ENCODE data around the gene IL1RAPL1. TPM values are rescaled to one million over a fixed set of nuclear protein-coding genes. Genes with fewer than 3 reads are reported as not detected.

The IL1RAPL1 gene
- total RNA-seq, 1 donor from 2014 or later: not detected

GRCh38 chrX:29824176-29824906 is 1237.1 kb downstream of the IL1RAPL1 start:
- no peak for FAIRE-seq
- TF ChIP-seq, protein P1, sequence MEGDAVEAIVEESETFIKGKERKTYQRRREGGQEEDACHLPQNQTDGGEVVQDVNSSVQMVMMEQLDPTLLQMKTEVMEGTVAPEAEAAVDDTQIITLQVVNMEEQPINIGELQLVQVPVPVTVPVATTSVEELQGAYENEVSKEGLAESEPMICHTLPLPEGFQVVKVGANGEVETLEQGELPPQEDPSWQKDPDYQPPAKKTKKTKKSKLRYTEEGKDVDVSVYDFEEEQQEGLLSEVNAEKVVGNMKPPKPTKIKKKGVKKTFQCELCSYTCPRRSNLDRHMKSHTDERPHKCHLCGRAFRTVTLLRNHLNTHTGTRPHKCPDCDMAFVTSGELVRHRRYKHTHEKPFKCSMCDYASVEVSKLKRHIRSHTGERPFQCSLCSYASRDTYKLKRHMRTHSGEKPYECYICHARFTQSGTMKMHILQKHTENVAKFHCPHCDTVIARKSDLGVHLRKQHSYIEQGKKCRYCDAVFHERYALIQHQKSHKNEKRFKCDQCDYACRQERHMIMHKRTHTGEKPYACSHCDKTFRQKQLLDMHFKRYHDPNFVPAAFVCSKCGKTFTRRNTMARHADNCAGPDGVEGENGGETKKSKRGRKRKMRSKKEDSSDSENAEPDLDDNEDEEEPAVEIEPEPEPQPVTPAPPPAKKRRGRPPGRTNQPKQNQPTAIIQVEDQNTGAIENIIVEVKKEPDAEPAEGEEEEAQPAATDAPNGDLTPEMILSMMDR (IDR thresholded peaks at IDR 0.05; ENCODE audit: insufficient read depth, low read length, severe bottlenecking): no peak
- DNase-seq (ENCODE audit: low read depth): no peak
- no peaks in the 10 kb centered on the region for H3K27me3 ChIP-seq (ENCODE audit: control insufficient read depth, insufficient read depth, low read length)
- H3K36me3 ChIP-seq (ENCODE audit: control insufficient read depth, insufficient read depth, low read length): no peaks in the 10 kb centered on the region
- H3K4me3 ChIP-seq (ENCODE audit: low read depth, low read length): no peak overlapping the region

GRCh38 chrX:29826742-29827141 is 1239.5 kb downstream of the IL1RAPL1 start:
- Histone ChIP-seq H3K27me3 (ENCODE audit: control insufficient read depth, insufficient read depth, low read length) (no peaks in the 10 kb centered on the region), H3K4me3 (ENCODE audit: low read depth, low read length) (no peak overlapping the region), H3K36me3 (ENCODE audit: control insufficient read depth, insufficient read depth, low read length) (no peaks in the 10 kb centered on the region)
- FAIRE-seq: no peak
- TF ChIP-seq, protein P1 (IDR thresholded peaks at IDR 0.05; ENCODE audit: insufficient read depth, low read length, severe bottlenecking): no peak
- DNase-seq (ENCODE audit: low read depth): no peak

DNA sequence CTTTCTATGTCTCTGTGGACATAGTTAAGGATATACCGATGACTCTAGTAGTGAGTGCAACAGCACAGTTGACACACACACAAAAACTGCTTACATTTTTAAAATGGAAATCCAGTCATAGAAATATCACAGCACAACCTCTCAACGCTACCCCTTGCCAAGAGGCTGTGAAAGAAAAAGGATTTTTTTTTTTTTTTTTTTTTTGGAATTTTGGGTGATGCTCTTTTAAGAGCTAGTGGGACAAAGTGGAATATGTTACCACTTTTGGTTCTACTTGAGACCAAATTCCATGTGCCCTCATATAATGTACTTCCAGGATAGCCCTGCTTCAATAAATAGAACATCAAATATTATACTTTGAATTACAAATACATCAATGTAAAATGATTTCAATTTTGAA is 1247.1 kb downstream of the IL1RAPL1 start:
- TF ChIP-seq, protein P1 (IDR thresholded peaks at IDR 0.05; ENCODE audit: insufficient read depth, low read length, severe bottlenecking): no peak
- Histone ChIP-seq H3K36me3 (ENCODE audit: control insufficient read depth, insufficient read depth, low read length) (no peaks in the 10 kb centered on the region), H3K27me3 (ENCODE audit: control insufficient read depth, insufficient read depth, low read length) (no peaks in the 10 kb centered on the region), H3K4me3 (ENCODE audit: low read depth, low read length) (no peak overlapping the region)
- FAIRE-seq (no peak), DNase-seq (ENCODE audit: low read depth) (no peak)

DNA sequence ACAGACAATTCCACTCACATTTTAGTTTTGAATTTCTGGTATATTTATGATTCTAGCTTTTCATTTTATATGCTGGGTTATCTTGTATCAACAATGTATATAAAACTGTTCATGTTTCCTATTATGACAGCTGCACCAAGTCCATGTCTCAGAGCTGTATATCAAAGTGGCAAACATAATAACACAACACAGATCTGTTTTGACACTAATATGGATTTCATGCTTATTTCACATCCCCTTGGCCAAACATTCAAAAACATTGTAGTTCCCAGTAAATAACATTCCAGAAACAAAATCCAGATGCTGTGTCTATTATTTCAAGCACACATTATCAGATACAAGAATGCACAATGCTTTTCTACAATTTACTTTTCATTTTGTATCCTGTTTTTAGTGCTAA is 1247.5 kb downstream of the IL1RAPL1 start:
- no peak for FAIRE-seq
- TF ChIP-seq, protein P1 (IDR thresholded peaks at IDR 0.05; ENCODE audit: insufficient read depth, low read length, severe bottlenecking): no peak

GRCh38 chrX:29841750-29842149 is 1254.5 kb downstream of the IL1RAPL1 start:
- Histone ChIP-seq H3K4me3 (ENCODE audit: low read depth, low read length) (no peak overlapping the region), H3K36me3 (ENCODE audit: control insufficient read depth, insufficient read depth, low read length) (no peaks in the 10 kb centered on the region), H3K27me3 (ENCODE audit: control insufficient read depth, insufficient read depth, low read length) (no peaks in the 10 kb centered on the region)
- FAIRE-seq (no peak), DNase-seq (ENCODE audit: low read depth) (no peak)
- TF ChIP-seq, protein P1 (IDR thresholded peaks at IDR 0.05; ENCODE audit: insufficient read depth, low read length, severe bottlenecking): no peak

More for the DNA sequence above, 1247.5 kb downstream of the IL1RAPL1 start:
- H3K36me3 ChIP-seq (ENCODE audit: control insufficient read depth, insufficient read depth, low read length): no peaks in the 10 kb centered on the region
- H3K27me3 ChIP-seq (ENCODE audit: control insufficient read depth, insufficient read depth, low read length): no peaks in the 10 kb centered on the region
- H3K4me3 ChIP-seq (ENCODE audit: low read depth, low read length): no peak overlapping the region
- DNase-seq (ENCODE audit: low read depth): no peak

GRCh38 chrX:29842552-29842951 is 1255.3 kb downstream of the IL1RAPL1 start:
- FAIRE-seq: no peak
- TF ChIP-seq, protein P1 (IDR thresholded peaks at IDR 0.05; ENCODE audit: insufficient read depth, low read length, severe bottlenecking): no peak

More at GRCh38 chrX:29842552-29842951, 1255.3 kb downstream of the IL1RAPL1 start:
- Histone ChIP-seq H3K4me3 (ENCODE audit: low read depth, low read length) (no peak overlapping the region), H3K27me3 (ENCODE audit: control insufficient read depth, insufficient read depth, low read length) (no peaks in the 10 kb centered on the region), H3K36me3 (ENCODE audit: control insufficient read depth, insufficient read depth, low read length) (no peaks in the 10 kb centered on the region)
- DNase-seq (ENCODE audit: low read depth): no peak

Data from bronchial epithelial cell (primary cell).